ENCODE data around the gene LIG1.
"Not testable (repeated sequence)": the region's sequence is repeated elsewhere in the genome, so short reads cannot be mapped to it uniquely, and the experiment has no call there.

LIG1 gene

GRCh38 chr19:48070177-48070769, 99.9 kb downstream of the LIG1 start:
- DNase-seq (ENCODE audit: low spot score), result not testable (repeated sequence)

GRCh38 chr19:48069435-48069834, 100.7 kb downstream of the LIG1 start:
- no peak for DNase-seq (ENCODE audit: low spot score)
